HepG2 (cell line): ENCODE results near the gene UTP11. TPM values are rescaled to one million over a fixed set of nuclear protein-coding genes. Genes with fewer than 3 reads are reported as not detected.
A peak's percentile ranks its signal among the peaks of the same experiment; 100 is the strongest.

Source experiments
- EP300 ChIP-seq, 3 experiments: sonication (generic) in 1 of 3; formaldehyde crosslinking in 1 of 3; IDR thresholded peaks; 2 replicates each; pipeline versions ENCODE4 v1.5.1 to v1.6.1; 2011 to 2020; ENCODE audit warnings: low read depth in 2 of 3, low read length in 2 of 3, borderline replicate concordance in 1 of 3, improper control_type of control experiment in 1 of 3, mild to moderate bottlenecking in 1 of 3, missing genetic modification reagents in 1 of 3, moderate library complexity in 1 of 3
- FOXA3 ChIP-seq: IDR thresholded peaks from 2 replicates; pipeline ENCODE4 v1.6.1; 2016; ENCODE audit warnings: missing genetic modification reagents, missing compliant biosample characterization
- FOXP1 ChIP-seq, 2 experiments: fragments of 450-650 bp in 1 of 2; IDR thresholded peaks; 2 replicates each; pipeline ENCODE4 v1.6.1; 2017 to 2018; ENCODE audit warnings: antibody characterized with exemption in 1 of 2
- GATAD2A ChIP-seq: IDR thresholded peaks from 2 replicates; pipeline ENCODE4 v1.6.1; 2016
- KLF11 ChIP-seq: IDR thresholded peaks from 2 replicates; pipeline ENCODE4 v1.6.1; 2016; ENCODE audit warnings: missing compliant biosample characterization
- MED1 ChIP-seq: sonication (generic); formaldehyde crosslinking; IDR thresholded peaks from 2 replicates; pipeline ENCODE4 v1.4.0; 2020; ENCODE audit warnings: missing genetic modification reagents
- NR2F2 ChIP-seq: IDR thresholded peaks from 2 replicates; pipeline ENCODE4 v1.6.1; 2012; ENCODE audit warnings: low read depth, inconsistent platforms, borderline replicate concordance
- NR2F6 ChIP-seq, 2 experiments: IDR thresholded peaks; 2 replicates each; pipeline ENCODE4 v1.6.1; 2016; ENCODE audit warnings: antibody characterized with exemption in 1 of 2, mild to moderate bottlenecking in 1 of 2
- RERE ChIP-seq: IDR thresholded peaks from 2 replicates; pipeline ENCODE4 v1.6.1; 2016; ENCODE audit warnings: low read depth, missing genetic modification reagents, missing compliant biosample characterization
- RXRA ChIP-seq: sonication (generic); formaldehyde crosslinking; IDR thresholded peaks from 2 replicates; pipeline ENCODE4 v1.5.1; 2020; ENCODE audit warnings: missing genetic modification reagents
- THAP11 ChIP-seq: IDR thresholded peaks from 2 replicates; pipeline ENCODE4 v1.6.1; 2016; ENCODE audit warnings: missing biosample characterization, missing genetic modification reagents
- ZBTB43 ChIP-seq: sonication (generic); formaldehyde crosslinking; conservative IDR thresholded peaks from 2 replicates; pipeline ENCODE4 v1.4.0; 2020; ENCODE audit warnings: missing genetic modification reagents
- ZNF10 ChIP-seq: sonication (generic); formaldehyde crosslinking; IDR thresholded peaks from 2 replicates; pipeline ENCODE4 v1.4.0; 2020; ENCODE audit warnings: mild to moderate bottlenecking, low read depth, missing genetic modification reagents, borderline replicate concordance
- ZNF644 ChIP-seq: IDR thresholded peaks from 2 replicates; pipeline ENCODE4 v1.6.1; 2016; ENCODE audit warnings: low read depth
- polyA plus RNA-seq, 8 experiments: library from polyadenylated mRNA; depleted of rRNA in 3 of 8; stranded (reverse) in 7 of 8; unstranded in 1 of 8; fragments of >200 nt; fragmentation: Illumina TruSeq in 4 of 8; extraction: Trizol in 4 of 8; gene quantifications; 2 replicates each; pipeline versions ENCODE4 v1.2.1 to v1.2.3, GENCODE V29; 2011 to 2016; ENCODE audit warnings: low read depth in 4 of 8, missing spikeins in 1 of 8, mixed read lengths in 1 of 8; ENCODE audit not compliant: insufficient read depth in 1 of 8
- total RNA-seq, 5 experiments: library from RNA; depleted of rRNA; stranded (reverse); fragments of >200 nt; fragmentation: Illumina TruSeq; extraction: Trizol; gene quantifications; 2 replicates each; pipeline ENCODE4 v1.2.3, GENCODE V29; 2016; ENCODE audit warnings: low read depth in 1 of 5
- TF ChIP-seq, protein P1 (sequence below): sonication (generic); formaldehyde crosslinking; conservative IDR thresholded peaks from 2 replicates; pipeline ENCODE4 v1.8.0; 2022; ENCODE audit warnings: mild to moderate bottlenecking, moderate library complexity, missing genetic modification reagents
- TF ChIP-seq, protein P2 (sequence below): IDR thresholded peaks from 2 replicates; pipeline ENCODE4 v1.6.1; 2018; ENCODE audit warnings: missing genetic modification reagents

UTP11 gene
- total and polyA plus RNA-seq, 2 of the 13 experiments (the other 11 are each of a cell fraction or from before 2014, with no cell fraction given): 13.5 to 44.8 TPM

- TF ChIP-seq RERE (CRISPR knock-in tag): peak; percentile 15; the same call in 1 of the 2 replicates
- no peak for TF ChIP-seq KLF11 (CRISPR knock-in tag)
- TF ChIP-seq EP300 (IDR thresholded peaks at IDR 0.05; ENCODE audit: low read depth in 2 of 2, low read length in 2 of 2): peak in 1 of 2 experiments; percentile 32; a peak in 1 of 4 replicates
- peak; percentile 12; the same call in 1 of the 2 replicates for TF ChIP-seq EP300 (CRISPR knock-in tag; IDR thresholded peaks at IDR 0.05; ENCODE audit: borderline replicate concordance)
- peak; percentile 46; the same call in 1 of the 2 replicates for TF ChIP-seq NR2F6 (IDR thresholded peaks at IDR 0.05)
- 0 out of 2 replicates have a peak, but pooled peaks have one; percentile 18 for TF ChIP-seq NR2F6 (CRISPR knock-in tag; IDR thresholded peaks at IDR 0.05)
- TF ChIP-seq GATAD2A (CRISPR knock-in tag): peak; percentile 77
- peak; percentile 68 for TF ChIP-seq THAP11 (CRISPR knock-in tag)
- peak; percentile 39; the same call in 1 of the 2 replicates for TF ChIP-seq RXRA (CRISPR knock-in tag)
- TF ChIP-seq, protein P1, sequence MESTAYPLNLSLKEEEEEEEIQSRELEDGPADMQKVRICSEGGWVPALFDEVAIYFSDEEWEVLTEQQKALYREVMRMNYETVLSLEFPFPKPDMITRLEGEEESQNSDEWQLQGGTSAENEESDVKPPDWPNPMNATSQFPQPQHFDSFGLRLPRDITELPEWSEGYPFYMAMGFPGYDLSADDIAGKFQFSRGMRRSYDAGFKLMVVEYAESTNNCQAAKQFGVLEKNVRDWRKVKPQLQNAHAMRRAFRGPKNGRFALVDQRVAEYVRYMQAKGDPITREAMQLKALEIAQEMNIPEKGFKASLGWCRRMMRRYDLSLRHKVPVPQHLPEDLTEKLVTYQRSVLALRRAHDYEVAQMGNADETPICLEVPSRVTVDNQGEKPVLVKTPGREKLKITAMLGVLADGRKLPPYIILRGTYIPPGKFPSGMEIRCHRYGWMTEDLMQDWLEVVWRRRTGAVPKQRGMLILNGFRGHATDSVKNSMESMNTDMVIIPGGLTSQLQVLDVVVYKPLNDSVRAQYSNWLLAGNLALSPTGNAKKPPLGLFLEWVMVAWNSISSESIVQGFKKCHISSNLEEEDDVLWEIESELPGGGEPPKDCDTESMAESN: 0 out of 2 replicates have a peak, but pooled peaks have one; percentile 45
- no peak for TF ChIP-seq ZNF10 (CRISPR knock-in tag)
- TF ChIP-seq, protein P2, sequence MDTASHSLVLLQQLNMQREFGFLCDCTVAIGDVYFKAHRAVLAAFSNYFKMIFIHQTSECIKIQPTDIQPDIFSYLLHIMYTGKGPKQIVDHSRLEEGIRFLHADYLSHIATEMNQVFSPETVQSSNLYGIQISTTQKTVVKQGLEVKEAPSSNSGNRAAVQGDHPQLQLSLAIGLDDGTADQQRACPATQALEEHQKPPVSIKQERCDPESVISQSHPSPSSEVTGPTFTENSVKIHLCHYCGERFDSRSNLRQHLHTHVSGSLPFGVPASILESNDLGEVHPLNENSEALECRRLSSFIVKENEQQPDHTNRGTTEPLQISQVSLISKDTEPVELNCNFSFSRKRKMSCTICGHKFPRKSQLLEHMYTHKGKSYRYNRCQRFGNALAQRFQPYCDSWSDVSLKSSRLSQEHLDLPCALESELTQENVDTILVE (CRISPR knock-in tag): peak; percentile 47; the same call in 1 of the 2 replicates
- peak; percentile 60 for TF ChIP-seq FOXA3 (CRISPR knock-in tag)
- TF ChIP-seq FOXP1 (IDR thresholded peaks at IDR 0.05): no peak
- TF ChIP-seq FOXP1 (CRISPR knock-in tag; IDR thresholded peaks at IDR 0.05): peak; percentile 21; the same call in 1 of the 2 replicates
- no peak for TF ChIP-seq MED1
- TF ChIP-seq ZBTB43 (CRISPR knock-in tag): peak; percentile 91; the same call in 1 of the 2 replicates
- TF ChIP-seq ZNF644 (CRISPR knock-in tag): peak; percentile 60
- peak; percentile 16; the same call in 1 of the 2 replicates for TF ChIP-seq NR2F2
Measured at GRCh38 chr1:37987679-37988078, 24.9 kb upstream of the UTP11 start (continued).
